Measurements from ENCODE around the gene CRISPLD2.
"Not testable (repeated sequence)": the region's sequence is repeated elsewhere in the genome, so short reads cannot be mapped to it uniquely, and the experiment has no call there.

DNA sequence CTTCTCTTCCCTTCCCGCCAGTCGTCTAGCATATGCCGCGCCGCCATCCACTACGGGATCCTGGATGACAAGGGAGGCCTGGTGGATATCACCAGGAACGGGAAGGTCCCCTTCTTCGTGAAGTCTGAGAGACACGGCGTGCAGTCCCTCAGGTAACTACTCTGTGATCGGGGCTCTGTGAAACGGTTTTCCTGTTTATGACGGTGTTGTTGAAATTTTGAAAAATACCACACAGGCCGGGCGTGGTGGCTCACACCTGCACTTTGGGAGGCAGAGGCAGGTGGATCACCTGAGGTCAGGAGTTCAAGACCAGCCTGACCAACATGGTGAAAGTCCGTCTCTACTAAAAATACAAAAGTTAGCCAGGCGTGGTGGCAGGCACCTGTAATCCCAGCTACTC lies 53.2 kb downstream of the CRISPLD2 start:
- not testable (repeated sequence) for TF ChIP-seq CTCF (IDR thresholded peaks at IDR 0.05; ENCODE audit: poor library complexity, severe bottlenecking); POLR2AphosphoS5 (IDR thresholded peaks at IDR 0.05); MXI1 (conservative IDR thresholded peaks at IDR 0.05; ENCODE audit: poor library complexity, severe bottlenecking); EZH2 (IDR thresholded peaks at IDR 0.05; ENCODE audit: borderline replicate concordance, insufficient read depth, low read length, poor library complexity, severe bottlenecking); REST (IDR thresholded peaks at IDR 0.05; ENCODE audit: borderline replicate concordance); TAF1 (IDR thresholded peaks at IDR 0.05; ENCODE audit: low read depth); RAD21 (conservative IDR thresholded peaks at IDR 0.05)
